OCI-LY1 (cell line): Measurements from ENCODE around the gene STAMBPL1.

Experiments used
- H2AFZ ChIP-seq: fragments of 200-600 bp; sonication (generic), shearing (Covaris generic); 2 replicates; pipeline ENCODE4 v1.6.0; 2014; ENCODE audit warnings: antibody characterized with exemption, mild to moderate bottlenecking, low read length
- H3F3A ChIP-seq: fragments of 200-600 bp; sonication (generic), shearing (Covaris generic); 2 replicates; pipeline ENCODE4 v1.6.0; 2014; ENCODE audit warnings: mild to moderate bottlenecking, antibody characterized with exemption, low read length, moderate library complexity; ENCODE audit not compliant: insufficient read depth
- H3K27ac ChIP-seq: fragments of 200-600 bp; sonication (generic); 2 replicates; pipeline ENCODE4 v1.5.1; 2014; ENCODE audit warnings: low read length, mixed run types, mild to moderate bottlenecking, low read depth; ENCODE audit not compliant: poor library complexity, severe bottlenecking
- H3K27me3 ChIP-seq: fragments of 200-600 bp; sonication (generic); 2 replicates; pipeline ENCODE4 v1.6.0; 2014; ENCODE audit warnings: antibody characterized with exemption, mild to moderate bottlenecking, low read length, moderate library complexity; ENCODE audit not compliant: insufficient read depth
- H3K36me3 ChIP-seq: fragments of 200-600 bp; sonication (generic); 2 replicates; pipeline ENCODE4 v1.6.1; 2014; ENCODE audit warnings: mild to moderate bottlenecking, antibody characterized with exemption, low read length, moderate library complexity, mixed read lengths; ENCODE audit not compliant: insufficient read depth
- H3K4me1 ChIP-seq: fragments of 200-600 bp; sonication (generic); 2 replicates; pipeline ENCODE4 v1.5.1; 2014; ENCODE audit warnings: mild to moderate bottlenecking, low read length, moderate library complexity; ENCODE audit not compliant: insufficient read depth, severe bottlenecking
- H3K4me2 ChIP-seq: fragments of 200-600 bp; sonication (generic), shearing (Covaris generic); 2 replicates; pipeline ENCODE4 v1.6.1; 2014; ENCODE audit warnings: low read length
- H3K4me3 ChIP-seq: fragments of 200-600 bp; sonication (generic); 2 replicates; pipeline ENCODE4 v1.5.1; 2014; ENCODE audit warnings: low read length, low read depth, mild to moderate bottlenecking, mixed read lengths; ENCODE audit not compliant: poor library complexity, severe bottlenecking
- H3K79me2 ChIP-seq: fragments of 200-600 bp; shearing (Covaris generic); 2 replicates; pipeline ENCODE4 v1.6.1; 2016; ENCODE audit warnings: mixed run types, low read length, mixed read lengths; ENCODE audit not compliant: insufficient read depth
- H3K9ac ChIP-seq: fragments of 200-600 bp; sonication (generic), shearing (Covaris generic); 2 replicates; pipeline ENCODE4 v1.6.1; 2014; ENCODE audit warnings: mild to moderate bottlenecking, low read length, mixed read lengths
- H3K9me2 ChIP-seq: fragments of 200-600 bp; sonication (generic), shearing (Covaris generic); 2 replicates; pipeline ENCODE4 v1.6.1; 2014; ENCODE audit warnings: low read depth, mild to moderate bottlenecking, low read length, mixed read lengths
- H3K9me3 ChIP-seq: fragments of 200-600 bp; shearing (Covaris generic); 2 replicates; pipeline ENCODE4 v1.6.1; 2014; ENCODE audit warnings: low read length, mixed read lengths
- H4K20me1 ChIP-seq: fragments of 200-600 bp; sonication (generic), shearing (Covaris generic); 2 replicates; pipeline ENCODE4 v1.6.0; 2016; ENCODE audit warnings: mild to moderate bottlenecking, low read length; ENCODE audit not compliant: insufficient read depth
- EZH2 ChIP-seq: fragments of 200-600 bp; sonication (generic), shearing (Covaris generic); IDR thresholded peaks from 2 replicates; pipeline ENCODE4 v1.8.0; 2017; ENCODE audit warnings: borderline replicate concordance, mixed run types, mild to moderate bottlenecking, antibody characterized with exemption, low read length, moderate library complexity, mixed read lengths
- TF ChIP-seq, protein P1 (sequence below): fragments of 200-600 bp; sonication (generic), shearing (Covaris generic); IDR thresholded peaks from 2 replicates; pipeline ENCODE4 v1.5.1; 2017; ENCODE audit warnings: mild to moderate bottlenecking, antibody characterized with exemption, low read length, moderate library complexity, mixed read lengths

The STAMBPL1 gene

GRCh38 chr10:88840104-88840503 is 39.9 kb upstream of the STAMBPL1 start:
- no peak overlapping the region for H3K9ac ChIP-seq
- H3K79me2 ChIP-seq: no peaks in the 10 kb centered on the region
- TF ChIP-seq, protein P1, sequence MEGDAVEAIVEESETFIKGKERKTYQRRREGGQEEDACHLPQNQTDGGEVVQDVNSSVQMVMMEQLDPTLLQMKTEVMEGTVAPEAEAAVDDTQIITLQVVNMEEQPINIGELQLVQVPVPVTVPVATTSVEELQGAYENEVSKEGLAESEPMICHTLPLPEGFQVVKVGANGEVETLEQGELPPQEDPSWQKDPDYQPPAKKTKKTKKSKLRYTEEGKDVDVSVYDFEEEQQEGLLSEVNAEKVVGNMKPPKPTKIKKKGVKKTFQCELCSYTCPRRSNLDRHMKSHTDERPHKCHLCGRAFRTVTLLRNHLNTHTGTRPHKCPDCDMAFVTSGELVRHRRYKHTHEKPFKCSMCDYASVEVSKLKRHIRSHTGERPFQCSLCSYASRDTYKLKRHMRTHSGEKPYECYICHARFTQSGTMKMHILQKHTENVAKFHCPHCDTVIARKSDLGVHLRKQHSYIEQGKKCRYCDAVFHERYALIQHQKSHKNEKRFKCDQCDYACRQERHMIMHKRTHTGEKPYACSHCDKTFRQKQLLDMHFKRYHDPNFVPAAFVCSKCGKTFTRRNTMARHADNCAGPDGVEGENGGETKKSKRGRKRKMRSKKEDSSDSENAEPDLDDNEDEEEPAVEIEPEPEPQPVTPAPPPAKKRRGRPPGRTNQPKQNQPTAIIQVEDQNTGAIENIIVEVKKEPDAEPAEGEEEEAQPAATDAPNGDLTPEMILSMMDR: no peak
- no peak for TF ChIP-seq EZH2
- H3K9me3 ChIP-seq: no peaks in the 10 kb centered on the region
- no peak overlapping the region for H3K4me3 ChIP-seq
- H3K4me1 ChIP-seq: no peaks in the 10 kb centered on the region
- no peak overlapping the region for H2AFZ ChIP-seq
- H4K20me1 ChIP-seq: no peaks in the 10 kb centered on the region
- no peak overlapping the region for H3K27ac ChIP-seq
- no peaks in the 10 kb centered on the region for H3K9me2 ChIP-seq
- no peaks in the 10 kb centered on the region for H3K36me3 ChIP-seq
- no peaks in the 10 kb centered on the region for H3K27me3 ChIP-seq
- H3F3A ChIP-seq: no peaks in the 10 kb centered on the region
- no peak overlapping the region for H3K4me2 ChIP-seq

GRCh38 chr10:88840881-88841280 is 39.2 kb upstream of the STAMBPL1 start:
- Histone ChIP-seq H3K27me3 (no peaks in the 10 kb centered on the region), H3K27ac (no peak overlapping the region), H3K4me1 (no peaks in the 10 kb centered on the region), H3K4me3 (no peak overlapping the region), H3K9me2 (no peaks in the 10 kb centered on the region), H4K20me1 (no peaks in the 10 kb centered on the region), H3K36me3 (no peaks in the 10 kb centered on the region), H2AFZ (no peak overlapping the region), H3K9ac (no peak overlapping the region), H3K4me2 (no peak overlapping the region), H3K9me3 (no peaks in the 10 kb centered on the region), H3F3A (no peaks in the 10 kb centered on the region), H3K79me2 (no peaks in the 10 kb centered on the region)
- TF ChIP-seq, protein P1: no peak
- TF ChIP-seq EZH2: no peak

- Histone ChIP-seq H3K9me2 (no peaks in the 10 kb centered on the region), H3K4me2 (no peak overlapping the region), H3K79me2 (no peaks in the 10 kb centered on the region), H3K9ac (no peak overlapping the region), H3K36me3 (no peaks in the 10 kb centered on the region), H3K9me3 (no peaks in the 10 kb centered on the region), H3K27me3 (no peaks in the 10 kb centered on the region), H2AFZ (no peak overlapping the region), H3K27ac (no peak overlapping the region), H3K4me3 (no peak overlapping the region), H4K20me1 (no peaks in the 10 kb centered on the region), H3F3A (no peaks in the 10 kb centered on the region), H3K4me1 (no peaks in the 10 kb centered on the region)
- no peak for TF ChIP-seq EZH2
- TF ChIP-seq, protein P1: no peak
Observed at GRCh38 chr10:88841316-88842111, 38.5 kb upstream of the STAMBPL1 start.
